Mucosa of gallbladder (tissue), 1 donor: ENCODE data around the gene ANAPC4. TPM values are rescaled to one million over a fixed set of nuclear protein-coding genes. Genes with fewer than 3 reads are reported as not detected.

Source experiments
- DNase-seq: peaks from one replicate; pipeline ENCODE4 v3.0.0-alpha.2; 2020; ENCODE audit warnings: low spot score
- total RNA-seq: library from RNA; stranded (reverse); gene quantifications from one replicate; pipeline ENCODE4 v1.2.1, GENCODE V29; 2021
- donor health status: DM: no; HTN: no; CAD: no.

Gene ANAPC4
- total RNA-seq, 1 donor from 2014 or later, result 28.9 TPM

DNA sequence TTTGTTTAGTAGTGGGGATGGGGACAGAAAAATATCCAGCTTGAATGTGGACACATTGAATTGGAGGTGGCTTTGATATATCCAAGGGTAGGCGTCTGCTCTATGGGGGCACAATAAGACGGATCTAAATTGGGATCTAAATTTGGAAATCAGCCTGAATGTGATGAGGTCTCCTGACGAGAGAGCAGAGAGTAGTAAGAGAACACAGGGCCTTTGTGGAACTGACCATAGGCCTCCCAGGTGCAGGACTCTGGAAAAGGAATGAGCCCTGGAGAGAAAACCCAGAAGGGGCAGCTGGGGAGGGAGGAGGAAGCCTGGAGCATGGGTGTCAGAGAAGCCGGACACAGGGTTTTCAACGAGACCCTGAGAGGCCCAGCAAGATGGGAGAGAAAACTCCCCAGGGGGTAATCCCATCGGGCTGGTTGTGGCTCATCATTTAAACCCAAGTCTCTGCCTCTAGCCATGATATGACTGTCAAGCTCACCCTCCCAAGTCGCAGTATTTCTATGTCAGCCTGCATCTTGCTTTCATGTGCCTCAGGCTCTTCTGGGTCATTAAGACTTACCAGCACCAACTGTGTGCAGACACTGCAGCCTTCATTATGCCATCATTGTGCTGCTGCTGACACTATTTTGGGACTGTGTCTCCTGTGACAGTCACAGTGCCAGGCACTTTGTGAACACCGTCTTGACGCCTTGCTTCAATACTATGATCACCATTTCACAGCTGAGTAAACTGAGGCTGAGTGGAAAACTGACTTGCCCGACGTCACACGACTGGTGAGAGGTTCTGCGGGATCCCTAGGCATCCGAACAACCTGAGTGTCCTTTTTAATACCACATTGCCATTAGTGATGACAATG, 57.1 kb downstream of the ANAPC4 start:
- DNase-seq, result no peak

DNA sequence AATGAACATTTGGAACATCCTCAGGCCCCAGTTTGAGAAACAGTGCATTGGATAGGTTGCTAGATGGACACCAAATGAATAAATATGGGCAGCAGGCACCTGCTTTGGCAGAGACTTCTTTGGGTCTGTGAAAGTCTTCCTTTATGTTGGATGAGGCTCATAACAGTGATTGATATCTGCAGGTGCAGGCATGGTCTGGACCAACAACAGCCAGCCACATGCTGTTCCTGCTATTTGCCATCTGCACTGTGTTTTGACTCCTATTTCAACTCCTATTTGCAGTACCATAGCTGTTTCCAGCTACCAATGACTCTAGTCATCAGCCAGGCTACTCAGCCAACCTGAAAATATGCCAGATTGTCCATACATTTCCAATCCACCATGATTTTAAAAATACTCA, 60.9 kb downstream of the ANAPC4 start:
- DNase-seq, result no peak

DNA sequence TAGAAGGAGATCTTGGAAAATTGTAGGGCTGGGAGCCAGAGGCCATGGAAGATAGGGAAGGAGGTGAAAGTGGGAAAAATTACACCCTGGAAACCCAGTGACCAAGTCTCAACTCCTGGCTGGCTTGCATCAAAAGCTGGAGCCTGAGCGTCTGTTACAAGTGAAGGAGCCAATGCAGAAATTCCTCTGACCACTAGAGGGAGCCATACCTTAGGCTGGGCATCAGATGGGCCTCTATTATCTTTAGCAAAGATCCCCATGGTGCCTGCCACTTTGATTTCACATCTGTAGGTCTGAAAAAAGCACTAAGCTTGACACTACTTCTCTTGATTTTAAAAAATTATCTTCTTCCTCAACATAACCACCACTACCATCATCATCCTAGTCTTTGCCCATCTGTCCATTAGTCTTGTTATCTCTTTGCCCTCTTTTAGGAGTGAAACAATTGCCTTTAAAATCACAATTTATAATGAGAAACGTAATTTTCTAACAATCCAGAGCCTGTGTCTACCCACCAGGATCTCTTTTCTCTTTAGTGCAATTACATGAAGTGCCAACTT, 62.9 kb downstream of the ANAPC4 start:
- DNase-seq, result peak; percentile 75

DNA sequence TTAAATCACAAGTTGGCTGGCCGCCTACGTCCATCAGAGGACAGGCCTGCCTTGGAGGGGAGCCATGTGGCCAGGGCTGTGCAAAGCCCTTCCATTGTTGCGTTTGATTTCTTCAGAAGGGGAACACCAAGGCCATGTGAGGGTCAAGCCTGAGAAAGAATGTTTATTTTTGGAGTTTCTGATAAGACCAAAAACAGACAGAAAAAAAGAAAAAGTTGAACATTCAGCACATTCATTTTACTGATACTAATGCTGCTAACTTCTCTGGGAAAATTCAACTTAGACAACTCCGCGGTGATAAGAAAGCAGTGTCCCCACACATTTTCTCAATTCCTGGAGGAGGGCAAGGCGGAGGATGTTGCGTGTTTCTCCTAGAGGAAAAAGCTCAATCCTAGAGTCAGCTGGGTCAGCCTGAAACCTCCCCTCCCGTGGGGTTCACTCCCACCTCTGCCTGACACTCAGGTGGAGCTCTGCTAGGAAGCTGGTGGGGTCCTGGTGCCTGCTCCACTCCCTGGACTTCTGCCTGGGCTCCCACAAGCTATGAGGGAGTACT, 63.5 kb downstream of the ANAPC4 start:
- peak; percentile 21 for DNase-seq

DNA sequence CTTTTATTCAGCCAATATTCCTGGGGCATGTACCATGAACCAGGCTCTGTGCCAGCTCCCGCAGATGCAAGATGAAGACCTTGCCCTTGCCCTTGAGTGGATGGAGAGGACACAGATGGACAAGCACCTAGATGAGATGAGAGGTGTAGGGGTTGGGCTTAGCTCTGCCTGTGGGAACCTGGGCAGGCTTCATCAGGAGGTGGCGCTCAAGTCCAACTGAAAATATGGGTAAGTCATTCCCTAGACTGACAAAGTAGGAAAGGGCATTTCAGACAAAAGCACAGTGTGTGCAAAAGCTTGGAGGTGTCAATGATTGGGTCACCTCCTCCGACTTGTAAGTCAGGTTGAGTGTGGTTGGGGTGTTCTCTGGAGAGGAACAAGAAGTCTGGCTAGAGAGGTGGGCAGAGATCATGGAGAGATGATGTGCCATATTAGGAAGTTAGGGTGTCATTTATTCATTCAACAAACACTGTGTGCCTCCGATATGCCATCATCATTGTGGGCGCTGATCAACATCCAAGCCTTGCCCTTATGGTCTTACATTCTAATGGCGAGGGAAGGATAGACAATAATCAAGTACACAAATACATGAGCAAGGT, 64.6 kb downstream of the ANAPC4 start:
- DNase-seq, result peak; percentile 70

DNA sequence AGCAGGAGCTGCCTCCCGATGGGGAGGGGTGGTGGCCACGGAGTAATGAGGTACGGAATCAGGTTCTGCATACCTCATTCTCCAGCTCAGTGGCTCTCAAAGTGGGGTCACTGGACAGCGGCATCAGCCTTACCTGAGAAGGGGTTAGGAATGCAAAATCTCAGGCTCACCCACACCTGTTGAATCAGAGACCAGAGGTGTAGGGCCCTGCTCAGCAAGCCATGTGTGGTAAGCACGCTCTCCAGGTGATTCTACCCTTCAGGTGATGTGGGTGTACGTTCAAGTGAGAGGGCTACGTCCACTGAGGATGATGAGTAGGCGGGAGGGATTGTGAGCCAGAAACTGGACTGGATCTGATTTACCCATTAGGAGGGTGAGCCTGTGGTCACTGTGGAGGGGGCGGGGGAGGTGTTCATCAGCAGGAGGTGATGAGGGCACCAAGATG, 65.8 kb downstream of the ANAPC4 start:
- no peak for DNase-seq

DNA sequence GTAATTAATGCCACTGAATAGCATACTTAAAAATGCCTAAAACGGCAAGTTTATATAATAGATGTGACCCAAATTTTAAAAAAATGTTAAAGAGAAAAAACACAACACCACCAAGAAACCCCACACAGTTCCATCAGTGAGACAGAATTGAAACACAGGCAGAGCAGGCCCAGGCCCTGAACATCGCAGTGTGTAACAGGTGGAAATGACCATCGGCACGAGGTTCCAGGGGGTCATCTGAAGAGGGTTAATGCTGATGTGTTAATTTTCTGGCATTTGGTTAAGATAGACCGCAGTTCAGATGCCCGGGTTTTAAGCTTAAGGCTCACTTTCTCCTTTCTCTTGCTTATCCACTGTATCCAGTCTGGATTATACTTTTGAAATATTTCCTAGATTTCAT, 66.8 kb downstream of the ANAPC4 start:
- DNase-seq, result no peak

DNA sequence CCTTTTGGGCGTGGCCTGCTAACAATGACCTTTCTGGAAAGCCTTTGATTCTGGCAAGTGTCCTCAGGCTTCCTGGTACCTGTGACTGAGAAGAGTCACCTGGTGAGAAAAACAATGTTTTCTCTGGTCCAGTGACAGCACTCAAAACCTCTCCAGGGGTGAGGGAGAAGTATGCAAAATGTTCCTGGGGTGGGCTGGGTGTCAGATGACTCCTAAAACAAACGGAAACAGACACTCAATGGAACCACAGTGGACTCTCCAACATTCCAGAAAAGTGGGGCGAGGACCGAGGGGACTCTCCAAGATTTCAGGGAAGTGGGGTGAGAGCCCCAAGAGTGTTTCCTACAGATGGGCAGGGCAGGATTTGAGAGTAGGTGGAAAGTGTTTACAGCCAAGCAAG, 69.5 kb downstream of the ANAPC4 start:
- no peak for DNase-seq

DNA sequence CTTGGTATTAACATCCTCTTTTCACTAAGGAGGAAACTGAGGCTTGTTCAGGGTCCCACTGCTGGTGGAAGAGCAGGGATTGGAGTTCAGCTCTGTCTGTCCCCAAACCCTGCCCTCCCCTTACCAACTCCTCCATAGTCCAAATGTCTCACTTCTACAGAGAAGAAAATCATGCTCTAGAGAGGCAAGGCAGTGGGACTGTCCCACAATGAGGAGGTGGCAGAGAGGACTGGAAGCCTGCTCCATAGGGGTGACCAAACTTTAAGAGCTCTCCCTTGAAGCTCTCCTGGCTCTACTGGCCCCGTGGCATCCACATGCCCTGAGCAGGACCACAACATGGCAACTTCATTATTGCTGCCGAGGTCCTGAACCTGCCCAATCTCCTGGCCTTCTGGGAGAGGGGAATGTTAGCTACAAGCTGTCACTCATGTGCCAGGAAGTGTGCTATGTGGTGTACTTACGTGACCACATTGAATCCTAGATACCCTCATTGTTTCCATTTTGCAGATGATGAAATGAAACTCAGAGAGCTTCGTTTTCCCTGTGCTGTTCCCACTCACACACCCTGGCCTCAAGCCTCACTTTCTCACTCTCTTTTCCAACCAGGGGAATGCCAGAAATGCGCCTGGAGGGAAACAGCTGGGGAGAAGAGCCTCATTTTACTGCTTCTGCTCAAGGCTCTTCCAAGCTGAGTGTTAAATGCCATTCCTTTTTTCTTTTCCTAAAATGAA, 71.5 kb downstream of the ANAPC4 start:
- DNase-seq, result no peak

DNA sequence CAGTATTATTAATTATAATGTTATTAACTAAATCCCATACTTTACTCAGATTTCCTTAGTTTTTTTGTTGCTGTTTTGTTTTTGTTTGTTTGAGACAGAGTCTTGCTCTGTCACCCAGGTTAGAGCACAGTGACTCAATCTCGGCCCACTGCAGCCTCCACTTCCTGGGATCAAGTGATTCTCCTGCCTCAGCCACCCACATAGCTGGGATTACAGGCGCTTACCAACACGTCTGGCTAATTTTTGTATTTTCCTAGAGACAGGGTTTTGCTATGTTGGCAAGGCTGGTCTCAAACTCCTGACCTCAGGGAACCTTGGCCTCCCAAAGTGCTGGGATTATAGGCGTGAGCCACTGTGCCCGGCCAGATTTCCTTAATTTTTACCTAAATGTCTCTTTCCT, 72.2 kb downstream of the ANAPC4 start:
- no peak for DNase-seq

DNA sequence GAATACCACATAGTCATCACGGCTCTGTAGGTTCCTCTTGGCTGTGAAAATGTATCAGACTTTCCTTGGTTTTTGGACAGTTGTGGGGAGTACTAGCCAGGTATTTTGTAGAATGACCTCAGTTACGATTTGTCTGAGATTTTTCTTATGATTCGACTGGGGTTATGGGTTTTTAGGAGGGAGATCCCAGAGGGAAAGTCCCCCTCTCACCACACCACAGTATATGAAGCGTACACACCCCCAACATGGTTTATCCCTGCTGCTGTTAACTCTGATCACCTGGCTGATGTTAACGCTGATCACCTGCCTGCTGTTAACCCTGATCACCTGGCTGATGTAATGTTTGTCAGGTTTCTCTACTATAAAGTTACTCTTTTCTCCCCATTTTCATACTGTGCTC, 72.6 kb downstream of the ANAPC4 start:
- DNase-seq, result no peak

DNA sequence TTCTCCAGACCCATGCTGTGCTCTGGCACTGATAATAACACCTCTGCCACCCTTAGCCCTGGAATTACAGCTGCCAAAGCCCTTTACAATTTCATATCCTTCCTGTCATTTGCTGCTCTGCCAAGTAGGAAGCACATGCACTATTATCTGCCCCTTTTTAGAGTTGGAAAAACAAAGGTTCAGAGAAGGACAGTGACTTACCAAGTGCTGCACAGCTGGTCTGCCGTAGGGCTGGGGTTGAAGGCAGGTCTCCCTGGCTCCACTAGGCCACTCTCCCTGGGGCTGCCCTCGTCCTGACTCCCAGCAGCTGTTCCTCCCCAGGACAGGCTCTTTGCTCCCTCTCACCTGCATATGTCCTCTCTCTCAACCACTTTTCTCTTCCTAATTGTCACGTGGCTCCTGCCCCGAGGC, 73.4 kb downstream of the ANAPC4 start:
- DNase-seq, result no peak

DNA sequence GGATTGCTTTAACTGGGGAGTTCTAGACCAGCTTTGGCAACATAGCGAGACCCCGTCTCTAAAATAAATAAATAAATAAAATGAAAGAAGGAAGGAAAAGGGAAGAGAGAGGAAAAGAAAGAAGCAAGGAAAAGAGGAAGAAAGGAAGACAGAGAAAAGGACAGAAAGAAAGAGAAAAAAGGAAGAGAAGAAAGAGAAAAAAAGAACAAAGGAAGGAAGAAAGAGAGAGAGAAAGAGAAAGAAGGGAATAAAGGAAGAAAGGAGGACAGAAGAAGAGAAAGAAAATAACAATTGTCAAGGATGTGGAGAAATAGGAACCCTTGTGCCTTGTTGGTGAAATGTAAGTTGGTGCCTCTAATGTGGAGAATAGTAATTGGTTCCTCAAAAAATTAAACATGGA, 74.6 kb downstream of the ANAPC4 start:
- no peak for DNase-seq

DNA sequence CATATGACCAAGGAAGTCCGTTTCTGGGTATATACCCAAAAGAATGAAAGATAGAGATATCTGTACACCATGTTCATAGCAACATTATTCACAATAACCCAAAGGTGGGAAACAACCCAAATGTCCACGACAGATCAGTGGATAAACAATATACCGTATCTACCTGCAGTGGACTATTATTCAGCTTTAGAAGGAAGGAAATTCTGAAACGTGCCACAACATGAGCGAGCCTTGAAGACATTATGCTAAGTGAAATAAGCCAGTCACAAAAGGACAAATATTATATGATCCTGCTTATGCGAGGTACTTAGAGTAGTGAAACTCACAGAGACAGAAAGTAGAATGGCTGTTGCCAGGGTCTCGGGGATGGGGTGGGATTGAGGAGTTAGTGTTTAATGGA, 75.0 kb downstream of the ANAPC4 start:
- no peak for DNase-seq

DNA sequence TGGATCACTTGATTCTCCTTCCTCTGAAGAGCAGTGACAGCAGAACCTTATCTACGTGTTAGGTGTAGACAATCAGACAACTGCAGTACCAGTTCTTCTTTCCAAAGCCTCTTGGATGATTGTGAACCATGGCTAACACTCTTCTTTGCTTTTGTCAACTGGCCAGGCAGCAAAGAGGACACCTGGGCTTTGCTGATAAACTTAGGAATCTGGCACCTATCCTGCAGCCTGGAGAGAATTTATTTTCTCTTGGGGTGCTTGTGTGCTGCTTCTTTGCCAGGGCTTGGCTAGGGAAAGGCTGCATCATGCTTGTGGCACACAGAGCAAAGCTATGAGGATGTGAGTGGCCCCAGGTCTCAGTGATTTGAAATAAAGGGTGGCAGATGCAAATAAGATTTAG, 77.4 kb downstream of the ANAPC4 start:
- DNase-seq, result no peak

DNA sequence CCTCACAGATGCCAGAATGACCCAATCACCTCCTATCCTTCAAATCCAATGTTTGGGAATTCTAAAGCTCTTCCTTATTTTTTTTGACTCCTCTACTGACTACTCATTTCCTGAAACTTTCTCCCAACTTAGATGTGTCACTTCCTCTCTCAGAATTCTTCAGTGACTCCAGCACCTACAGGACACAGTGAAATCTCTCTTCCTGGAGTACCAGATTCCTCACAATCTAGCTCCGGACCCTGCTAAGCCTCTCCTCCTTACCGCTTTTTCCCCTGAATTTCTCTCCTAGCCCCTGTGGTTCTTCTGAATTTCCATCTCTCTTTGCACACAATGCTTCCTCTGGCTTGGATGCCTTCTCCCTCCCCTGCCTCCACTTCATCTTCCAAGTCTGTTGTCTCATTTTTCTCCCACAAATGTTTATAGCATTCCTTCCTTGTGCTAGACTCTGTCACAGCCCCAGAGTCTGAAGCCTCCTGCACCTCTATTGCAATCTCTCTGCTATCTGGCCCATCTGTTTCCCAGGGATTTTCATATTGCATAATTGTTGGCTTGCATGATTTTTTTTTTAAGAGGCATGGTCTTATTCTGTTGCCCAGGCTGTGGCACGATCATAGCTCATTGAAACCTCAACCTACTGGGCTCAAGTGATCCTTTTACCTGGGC, 80.1 kb downstream of the ANAPC4 start:
- DNase-seq, result no peak

DNA sequence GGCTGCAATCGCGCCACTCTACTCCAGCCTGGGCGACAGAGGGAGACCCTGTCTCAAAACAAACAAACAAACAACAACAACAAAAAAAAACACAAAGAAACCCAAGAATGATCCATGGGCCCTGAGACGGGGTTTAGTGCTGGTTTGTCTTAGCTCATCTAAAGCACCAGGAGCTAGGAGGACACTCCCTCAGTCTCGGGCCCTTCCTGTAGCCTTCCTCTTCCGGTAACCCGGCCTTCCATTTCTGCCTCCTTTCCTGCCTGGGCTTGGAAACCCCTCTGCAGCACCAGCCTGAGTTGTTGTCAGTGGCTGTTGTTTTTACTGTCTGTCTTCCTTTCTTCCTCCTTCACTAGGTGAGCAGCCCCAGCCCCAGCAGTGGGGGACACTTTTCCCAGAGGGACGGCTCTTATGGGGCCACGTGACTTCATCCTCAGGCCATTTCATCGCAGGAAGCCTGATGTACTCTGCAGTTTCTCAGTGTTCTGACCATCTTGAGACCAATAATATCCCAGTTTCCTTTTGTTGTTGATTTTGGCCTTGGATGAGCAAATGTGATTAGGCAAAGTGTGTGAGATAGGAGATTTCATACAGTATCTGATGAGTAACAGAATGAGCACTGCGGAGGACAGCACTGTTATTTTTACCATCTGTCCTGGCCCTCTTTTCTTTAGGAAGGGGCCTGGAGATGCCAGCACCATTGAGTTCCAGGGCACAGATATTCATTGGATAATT, 90.1 kb downstream of the ANAPC4 start:
- no peak for DNase-seq

DNA sequence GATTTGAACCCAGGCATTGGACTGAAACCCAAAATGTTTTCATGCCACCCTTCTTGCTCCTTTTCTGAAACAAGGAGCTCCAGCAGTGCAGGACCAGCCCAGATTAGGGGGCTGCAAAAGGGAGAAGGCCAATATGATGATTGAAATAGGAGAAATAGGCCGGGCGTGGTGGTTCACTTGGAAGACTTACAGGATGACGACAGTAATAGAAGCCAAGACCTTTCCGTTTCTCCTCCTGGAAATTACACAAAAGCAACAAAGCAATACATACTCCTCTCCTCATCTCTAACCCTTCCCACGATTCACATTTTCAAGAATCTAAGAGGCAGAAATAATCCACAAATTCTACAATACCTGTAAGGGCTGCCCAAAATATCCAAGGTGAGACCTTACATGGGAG, 90.8 kb downstream of the ANAPC4 start:
- DNase-seq, result no peak
